T1000 (cell line): ENCODE data around the gene MAST3.

Experiments
- DNase-seq: peaks from one replicate; lab custom pipeline; 2025; ENCODE audit warnings: mixed read lengths; lab: John Stamatoyannopoulos, UW

The MAST3 gene

DNA sequence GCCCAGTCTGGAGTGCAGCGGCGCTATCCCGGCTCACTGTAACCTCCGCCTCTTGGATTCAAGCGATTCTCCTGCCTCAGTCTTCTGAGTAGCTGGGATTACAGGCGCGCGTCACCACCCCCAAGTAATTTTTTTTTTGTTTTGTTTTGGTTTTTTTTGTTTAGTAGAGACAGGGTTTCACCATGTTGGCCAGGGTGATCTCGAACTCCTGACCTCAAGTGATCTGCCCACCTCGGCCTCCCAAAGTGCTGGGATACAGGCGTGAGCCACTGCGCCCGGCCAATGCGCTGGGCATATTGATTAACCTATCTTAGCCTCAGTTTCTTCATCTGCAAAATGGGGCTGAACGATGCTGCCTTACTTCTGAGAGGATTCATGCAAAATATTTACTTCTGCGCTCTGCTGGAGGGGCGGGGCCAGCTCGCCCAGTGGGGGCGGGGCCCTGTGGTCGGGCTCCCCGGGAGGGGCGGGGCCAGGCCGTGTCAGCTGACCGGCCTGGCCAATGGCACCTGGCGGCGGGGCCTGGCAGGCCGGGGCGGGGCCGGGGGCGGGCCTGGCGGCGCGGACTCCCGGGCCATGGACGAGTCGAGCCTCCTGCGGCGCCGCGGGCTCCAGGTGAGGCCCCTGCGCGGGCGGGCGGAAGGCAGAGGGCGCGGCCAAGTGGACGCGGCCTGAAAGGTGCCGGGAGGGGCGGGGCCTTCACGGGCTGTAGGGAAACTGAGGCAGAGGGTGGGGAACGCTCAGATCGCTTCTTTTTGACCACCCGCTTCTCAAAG is at the start of gene MAST3:
Gene MAST3, plus strand, starts transcription at position 562 of the 776 bp plus-strand sequence. Its CDS starts 15 bp downstream, at position 577.
- DNase-seq = peak; percentile 80

- DNase-seq = no peak
Measured at GRCh38 chr19:18049385-18049784, 48.2 kb upstream of the MAST3 start.

GRCh38 chr19:18051887-18052286 is 45.7 kb upstream of the MAST3 start:
- DNase-seq = no peak

- DNase-seq = no peak
Measured at GRCh38 chr19:18053576-18054219, 43.9 kb upstream of the MAST3 start.

- no peak for DNase-seq
Measured at GRCh38 chr19:18055967-18056366, 41.6 kb upstream of the MAST3 start.

GRCh38 chr19:18057557-18057956 is 40.0 kb upstream of the MAST3 start:
- no peak for DNase-seq

- peak; percentile 54 for DNase-seq
Measured at GRCh38 chr19:18058208-18059009, 39.2 kb upstream of the MAST3 start.

DNA sequence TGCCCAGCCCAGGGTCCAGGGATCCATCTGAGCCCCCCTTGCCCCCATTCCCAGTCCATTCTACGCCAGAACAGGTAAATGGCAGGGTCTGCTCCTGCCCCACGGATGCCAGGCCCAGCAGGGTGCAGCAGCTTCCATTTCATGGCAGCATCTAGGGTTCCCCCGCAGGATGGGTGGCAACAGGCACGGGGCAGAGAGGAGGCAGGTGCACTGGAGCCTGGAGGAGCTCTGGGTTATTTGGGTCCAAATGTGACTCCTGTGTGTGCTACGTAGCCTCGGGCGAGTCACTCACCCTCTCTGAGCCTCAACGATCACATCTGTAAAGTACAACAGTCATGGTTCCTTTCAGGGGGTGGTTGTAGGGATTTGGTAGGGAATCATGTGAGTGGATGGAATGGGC is 38.3 kb upstream of the MAST3 start:
- DNase-seq = no peak

GRCh38 chr19:18059902-18060301 is 37.7 kb upstream of the MAST3 start:
- no peak for DNase-seq

DNA sequence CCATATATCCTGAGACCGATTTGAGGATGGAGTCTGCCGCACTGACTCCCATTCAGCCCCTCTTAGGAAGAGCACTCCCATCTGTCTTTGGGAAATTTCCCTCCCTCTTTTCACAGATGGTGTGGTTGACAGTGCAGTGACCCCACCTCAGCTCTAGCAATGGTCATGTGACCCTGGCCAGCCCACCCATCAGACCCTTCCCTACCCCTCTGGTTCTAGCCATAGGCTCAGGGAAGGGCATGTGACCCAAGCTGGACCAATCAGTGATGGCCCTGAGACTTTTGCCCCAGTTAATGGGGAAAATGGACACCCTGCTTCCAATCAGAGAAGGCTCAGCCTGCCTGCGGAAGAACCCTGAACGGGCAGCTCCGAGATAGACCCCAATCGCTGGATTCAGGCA is 37.1 kb upstream of the MAST3 start:
- no peak for DNase-seq

DNA sequence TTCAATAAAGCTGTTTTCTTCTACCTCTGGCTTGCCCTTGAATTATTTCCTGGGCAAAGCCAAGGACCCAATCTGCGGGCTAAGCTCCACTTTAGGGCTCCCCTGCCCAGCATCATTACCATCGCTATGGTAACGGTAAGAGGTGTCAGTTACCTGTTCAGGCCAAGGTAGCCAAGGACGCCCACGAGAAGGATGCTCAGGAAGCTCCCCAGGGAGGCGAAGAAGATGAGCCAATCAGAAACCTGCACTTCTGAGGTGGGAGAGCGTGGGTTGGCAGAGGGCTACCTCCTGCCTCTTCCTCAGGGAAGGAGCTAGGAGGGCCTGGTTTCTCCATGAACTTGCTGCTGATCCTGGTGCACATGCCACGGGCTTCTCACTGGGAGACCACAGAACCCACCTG is 35.5 kb upstream of the MAST3 start:
- DNase-seq = no peak

GRCh38 chr19:18063463-18063862 is 34.1 kb upstream of the MAST3 start:
- DNase-seq = no peak

GRCh38 chr19:18065173-18065495 is 32.4 kb upstream of the MAST3 start:
- DNase-seq = no peak

DNA sequence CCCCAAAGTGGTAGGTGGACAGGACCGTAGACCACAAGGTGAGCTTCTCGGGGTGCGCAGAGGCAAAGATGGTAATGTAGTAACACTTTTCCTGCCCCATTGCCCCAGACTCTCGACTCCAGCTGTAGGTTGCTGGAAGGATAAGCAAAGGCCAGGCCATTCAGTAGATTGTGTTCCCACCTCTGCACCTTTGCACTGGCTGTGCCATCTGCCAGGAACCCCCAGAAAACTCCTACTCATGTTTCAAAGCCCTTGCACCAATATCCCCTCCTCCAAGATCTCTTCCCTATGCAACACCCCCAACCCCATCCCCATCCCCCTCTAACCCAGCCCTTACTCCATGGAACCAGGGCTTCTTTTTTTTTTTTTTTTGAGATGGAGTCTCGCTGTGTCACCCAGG is 29.2 kb upstream of the MAST3 start:
- DNase-seq = no peak

DNA sequence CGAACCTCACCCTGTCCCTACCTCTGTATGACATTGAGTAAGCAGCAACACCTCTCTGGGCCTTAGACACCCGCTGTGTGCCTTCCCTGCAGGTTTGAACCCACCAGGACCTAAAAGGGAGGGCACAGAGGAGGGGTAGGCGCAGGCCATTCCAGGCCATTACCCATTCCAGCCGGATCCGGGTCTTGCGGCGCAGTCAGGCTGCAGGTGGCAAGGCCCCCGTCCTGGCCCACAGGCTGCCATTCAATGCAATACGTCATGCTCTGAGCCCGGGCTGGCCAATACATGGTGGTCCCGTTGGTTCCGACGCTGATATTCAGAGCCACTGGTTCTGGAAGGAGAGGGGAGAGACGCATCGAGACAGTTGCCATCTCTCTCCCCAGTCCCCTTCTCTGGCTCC is 28.2 kb upstream of the MAST3 start:
- DNase-seq = no peak

GRCh38 chr19:18070181-18070580 is 27.4 kb upstream of the MAST3 start:
- no peak for DNase-seq

DNA sequence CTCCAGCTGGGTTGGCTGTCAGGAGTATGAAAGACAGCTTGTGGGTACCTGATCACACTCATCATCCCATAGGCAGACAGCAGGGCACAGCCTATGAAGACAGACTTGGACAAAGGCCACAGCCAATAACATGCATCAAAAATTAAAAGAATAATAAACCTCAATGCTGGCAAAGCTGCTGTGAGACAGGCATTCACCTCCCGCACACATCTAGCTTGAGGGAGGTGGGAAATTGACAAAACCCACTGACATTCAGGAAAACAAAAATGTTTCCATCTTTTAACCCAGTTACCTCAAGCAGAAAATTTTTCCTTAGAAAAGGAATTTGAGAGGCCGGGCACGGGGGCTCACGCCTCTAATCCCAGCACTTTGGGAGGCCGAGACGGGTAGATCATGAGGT is 25.2 kb upstream of the MAST3 start:
- DNase-seq = no peak

DNA sequence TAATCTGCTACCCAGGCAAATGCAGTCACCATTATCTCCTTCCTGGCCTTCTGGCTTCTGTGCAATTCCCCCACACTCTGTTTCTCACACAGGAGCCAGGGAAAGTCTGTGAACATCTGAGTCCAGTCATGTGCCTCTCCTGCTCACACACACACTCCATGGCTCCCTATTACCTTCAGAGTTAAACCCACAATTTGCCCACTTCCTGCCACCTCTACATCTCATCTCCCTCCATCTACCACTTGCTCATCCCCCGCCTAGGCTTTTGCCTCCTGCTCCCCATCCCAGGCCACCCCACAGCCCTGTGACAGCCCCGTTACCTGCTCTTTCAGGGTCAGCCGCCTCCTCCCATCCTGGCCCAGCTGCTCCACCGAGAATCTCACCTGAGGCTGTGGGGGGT is 24.4 kb upstream of the MAST3 start:
- DNase-seq = no peak

- DNase-seq = no peak
Measured at GRCh38 chr19:18074192-18074591, 23.4 kb upstream of the MAST3 start.

GRCh38 chr19:18083929-18084684 is 13.5 kb upstream of the MAST3 start:
- no peak for DNase-seq

GRCh38 chr19:18085702-18086457 is 11.7 kb upstream of the MAST3 start:
- DNase-seq = no peak
